ENCODE results near the gene SF1.

SF1 gene

DNA sequence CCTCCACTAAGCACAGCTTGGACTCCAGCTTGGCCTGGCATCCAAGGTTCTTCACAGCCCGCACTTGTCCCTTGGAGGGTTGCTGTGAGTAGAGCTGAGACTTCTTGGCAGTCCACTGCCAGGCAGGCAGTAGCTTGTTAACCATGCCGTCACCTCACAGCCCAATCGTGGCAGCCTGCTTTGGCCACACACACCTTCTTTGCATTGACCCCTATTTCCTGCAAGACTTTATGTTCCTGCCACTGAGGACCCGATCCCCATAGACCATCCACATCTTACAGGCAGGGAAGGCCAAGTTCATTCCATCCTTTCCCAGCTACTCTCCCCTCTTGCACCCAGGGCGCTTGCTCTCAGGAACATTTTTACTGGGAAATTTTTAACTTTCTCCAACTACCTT is 16.1 kb downstream of the SF1 start:
- no peak for DNase-seq (ENCODE audit: low read depth in 1 of 2, low spot score in 1 of 2)
- peak overlapping the region; percentile 32 for H3K27ac ChIP-seq (replicated peaks)

DNA sequence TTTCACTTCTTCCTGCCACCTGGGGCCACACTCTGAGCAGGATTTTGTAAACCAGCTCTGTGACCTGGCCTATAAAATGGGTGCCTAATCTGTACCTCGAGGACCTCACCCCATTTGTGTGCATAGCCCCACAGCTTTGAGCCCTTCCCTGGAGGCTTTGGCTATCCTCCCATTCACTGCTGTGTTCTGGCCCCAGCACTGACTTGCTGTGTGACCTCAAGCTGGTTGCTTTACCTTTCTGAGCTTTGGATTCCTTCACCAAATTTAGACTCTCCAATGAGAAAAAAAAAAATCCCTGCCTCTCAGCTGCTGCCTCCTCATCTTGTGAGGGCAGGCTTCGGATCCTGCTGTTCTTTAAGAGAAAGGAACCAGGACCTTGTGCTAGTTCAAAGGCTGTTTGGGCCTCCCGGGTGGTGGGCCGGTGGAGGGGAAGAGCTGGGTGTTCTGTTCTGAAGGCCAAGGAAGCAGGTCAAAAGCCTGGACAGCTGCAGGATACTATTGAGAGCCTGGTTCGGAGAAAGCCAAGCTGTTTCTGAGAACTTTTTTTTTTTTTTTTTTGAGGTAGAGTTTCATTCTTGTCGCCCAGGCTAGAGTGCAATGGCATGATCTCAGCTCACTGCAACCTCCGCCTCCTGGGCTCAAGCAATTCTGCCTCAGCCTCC is 17.5 kb downstream of the SF1 start:
- no peak for DNase-seq (ENCODE audit: low read depth in 1 of 2, low spot score in 1 of 2)
- TF ChIP-seq POLR2AphosphoS5 (IDR thresholded peaks at IDR 0.05; ENCODE audit: low read depth), result no peak
- TF ChIP-seq, protein P1, sequence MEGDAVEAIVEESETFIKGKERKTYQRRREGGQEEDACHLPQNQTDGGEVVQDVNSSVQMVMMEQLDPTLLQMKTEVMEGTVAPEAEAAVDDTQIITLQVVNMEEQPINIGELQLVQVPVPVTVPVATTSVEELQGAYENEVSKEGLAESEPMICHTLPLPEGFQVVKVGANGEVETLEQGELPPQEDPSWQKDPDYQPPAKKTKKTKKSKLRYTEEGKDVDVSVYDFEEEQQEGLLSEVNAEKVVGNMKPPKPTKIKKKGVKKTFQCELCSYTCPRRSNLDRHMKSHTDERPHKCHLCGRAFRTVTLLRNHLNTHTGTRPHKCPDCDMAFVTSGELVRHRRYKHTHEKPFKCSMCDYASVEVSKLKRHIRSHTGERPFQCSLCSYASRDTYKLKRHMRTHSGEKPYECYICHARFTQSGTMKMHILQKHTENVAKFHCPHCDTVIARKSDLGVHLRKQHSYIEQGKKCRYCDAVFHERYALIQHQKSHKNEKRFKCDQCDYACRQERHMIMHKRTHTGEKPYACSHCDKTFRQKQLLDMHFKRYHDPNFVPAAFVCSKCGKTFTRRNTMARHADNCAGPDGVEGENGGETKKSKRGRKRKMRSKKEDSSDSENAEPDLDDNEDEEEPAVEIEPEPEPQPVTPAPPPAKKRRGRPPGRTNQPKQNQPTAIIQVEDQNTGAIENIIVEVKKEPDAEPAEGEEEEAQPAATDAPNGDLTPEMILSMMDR (IDR thresholded peaks at IDR 0.05; ENCODE audit: insufficient read depth, low read length), result no peak
- TF ChIP-seq, protein P2, sequence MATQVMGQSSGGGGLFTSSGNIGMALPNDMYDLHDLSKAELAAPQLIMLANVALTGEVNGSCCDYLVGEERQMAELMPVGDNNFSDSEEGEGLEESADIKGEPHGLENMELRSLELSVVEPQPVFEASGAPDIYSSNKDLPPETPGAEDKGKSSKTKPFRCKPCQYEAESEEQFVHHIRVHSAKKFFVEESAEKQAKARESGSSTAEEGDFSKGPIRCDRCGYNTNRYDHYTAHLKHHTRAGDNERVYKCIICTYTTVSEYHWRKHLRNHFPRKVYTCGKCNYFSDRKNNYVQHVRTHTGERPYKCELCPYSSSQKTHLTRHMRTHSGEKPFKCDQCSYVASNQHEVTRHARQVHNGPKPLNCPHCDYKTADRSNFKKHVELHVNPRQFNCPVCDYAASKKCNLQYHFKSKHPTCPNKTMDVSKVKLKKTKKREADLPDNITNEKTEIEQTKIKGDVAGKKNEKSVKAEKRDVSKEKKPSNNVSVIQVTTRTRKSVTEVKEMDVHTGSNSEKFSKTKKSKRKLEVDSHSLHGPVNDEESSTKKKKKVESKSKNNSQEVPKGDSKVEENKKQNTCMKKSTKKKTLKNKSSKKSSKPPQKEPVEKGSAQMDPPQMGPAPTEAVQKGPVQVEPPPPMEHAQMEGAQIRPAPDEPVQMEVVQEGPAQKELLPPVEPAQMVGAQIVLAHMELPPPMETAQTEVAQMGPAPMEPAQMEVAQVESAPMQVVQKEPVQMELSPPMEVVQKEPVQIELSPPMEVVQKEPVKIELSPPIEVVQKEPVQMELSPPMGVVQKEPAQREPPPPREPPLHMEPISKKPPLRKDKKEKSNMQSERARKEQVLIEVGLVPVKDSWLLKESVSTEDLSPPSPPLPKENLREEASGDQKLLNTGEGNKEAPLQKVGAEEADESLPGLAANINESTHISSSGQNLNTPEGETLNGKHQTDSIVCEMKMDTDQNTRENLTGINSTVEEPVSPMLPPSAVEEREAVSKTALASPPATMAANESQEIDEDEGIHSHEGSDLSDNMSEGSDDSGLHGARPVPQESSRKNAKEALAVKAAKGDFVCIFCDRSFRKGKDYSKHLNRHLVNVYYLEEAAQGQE (IDR thresholded peaks at IDR 0.05; ENCODE audit: insufficient replicate concordance, low read depth), result no peak
- H3K27me3 ChIP-seq (ENCODE audit: insufficient read depth, poor library complexity, severe bottlenecking), result no peaks in the 10 kb centered on the region
- H3K4me3 ChIP-seq (replicated peaks; ENCODE audit: insufficient read depth, low read length), result no peak overlapping the region
- H3K27ac ChIP-seq (replicated peaks), result no peak overlapping the region

More for the DNA sequence above, 16.1 kb downstream of the SF1 start:
- TF ChIP-seq GABPA (IDR thresholded peaks at IDR 0.05; ENCODE audit: low read depth), result no peak
- TF ChIP-seq, protein P1 (IDR thresholded peaks at IDR 0.05; ENCODE audit: insufficient read depth, low read length), result no peak
- TF ChIP-seq, protein P2 (IDR thresholded peaks at IDR 0.05; ENCODE audit: insufficient replicate concordance, low read depth), result no peak
- 0 out of 2 replicates have a peak, but pooled peaks have one; percentile 68 for TF ChIP-seq POLR2AphosphoS5 (IDR thresholded peaks at IDR 0.05; ENCODE audit: low read depth)
- no peak for TF ChIP-seq SPI1 (IDR thresholded peaks at IDR 0.05; ENCODE audit: borderline replicate concordance, low read depth)
- Histone ChIP-seq H3K27me3 (ENCODE audit: insufficient read depth, poor library complexity, severe bottlenecking) (no peaks in the 10 kb centered on the region), H3K4me3 (replicated peaks; ENCODE audit: insufficient read depth, low read length) (no peak overlapping the region)

DNA sequence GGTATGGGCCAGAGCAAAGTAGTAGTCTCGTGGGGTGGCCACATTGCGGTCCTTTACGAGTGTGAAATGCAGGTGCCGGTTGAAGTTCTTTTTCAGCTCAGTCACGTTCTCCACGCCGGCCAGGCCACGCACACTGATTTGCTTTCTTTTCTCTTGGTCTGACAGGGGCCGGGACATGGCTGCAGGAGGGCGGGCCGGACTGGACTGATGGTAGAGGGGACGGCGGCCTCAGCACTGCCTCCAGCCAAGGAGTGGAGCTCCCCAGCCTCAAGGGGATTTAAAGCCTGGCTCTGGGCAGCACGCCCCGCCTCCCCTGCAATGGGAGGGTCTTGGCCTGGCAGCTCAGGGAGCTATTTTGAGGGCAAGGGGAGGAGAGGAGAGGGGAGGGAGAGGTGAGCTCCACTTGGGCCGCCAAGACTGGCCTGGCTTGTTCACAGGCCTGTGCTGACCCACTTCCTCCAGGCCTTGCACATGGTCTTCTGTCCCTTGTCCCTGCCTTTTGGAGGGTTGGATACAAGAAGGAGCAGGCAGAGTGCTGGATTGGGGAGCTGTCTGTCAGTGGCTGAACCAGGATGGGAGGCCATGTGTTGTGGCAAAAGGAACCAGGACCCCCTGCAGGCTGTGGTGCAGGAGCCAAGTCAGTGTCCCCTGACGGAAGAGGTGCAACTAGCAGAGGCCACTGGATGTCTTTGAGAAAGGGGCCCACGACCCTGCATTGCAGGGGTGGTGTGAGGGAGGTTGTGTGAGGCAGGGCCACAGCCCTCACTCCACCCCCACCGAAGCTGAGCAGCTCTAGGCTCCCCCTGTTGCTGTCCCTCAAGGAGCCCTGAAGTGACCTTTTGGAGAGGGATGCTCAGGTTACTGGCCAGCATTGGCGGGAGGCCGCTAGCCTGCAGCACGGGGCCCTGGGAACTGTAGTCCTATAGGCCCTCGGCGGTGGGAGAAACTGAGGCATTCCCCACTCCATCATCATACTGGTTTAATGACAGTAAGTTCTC is 18.3 kb downstream of the SF1 start, which contains the start of gene PYGM:
PYGM (minus strand) TSS at position 253 of the 998 bp plus-strand sequence; CDS start at position 177, 76 bp downstream.
- no peak for DNase-seq (ENCODE audit: low read depth in 1 of 2, low spot score in 1 of 2)
- H3K4me3 ChIP-seq (replicated peaks; ENCODE audit: insufficient read depth, low read length), result no peak within 1 kb of the TSS
- H3K27me3 ChIP-seq (ENCODE audit: insufficient read depth, poor library complexity, severe bottlenecking), result no peaks in the 10 kb centered on the region
- TF ChIP-seq SPI1 (IDR thresholded peaks at IDR 0.05; ENCODE audit: borderline replicate concordance, low read depth) (no peak), POLR2AphosphoS5 (IDR thresholded peaks at IDR 0.05; ENCODE audit: low read depth) (no peak; the same call in 1 of the 2 replicates), GABPA (IDR thresholded peaks at IDR 0.05; ENCODE audit: low read depth) (no peak)
- TF ChIP-seq, protein P1 (IDR thresholded peaks at IDR 0.05; ENCODE audit: insufficient read depth, low read length), result no peak
- TF ChIP-seq, protein P2 (IDR thresholded peaks at IDR 0.05; ENCODE audit: insufficient replicate concordance, low read depth), result no peak
- H3K27ac ChIP-seq (replicated peaks), result no peak within 1 kb of the TSS

Measured in HL-60 (cell line).